GM12878 (cell line): Measurements from ENCODE around the gene ABCC1.

Experiments
- EP300 ChIP-seq, 2 experiments: fragments of 150-350 bp in 1 of 2; IDR thresholded peaks; 2 replicates each; pipeline ENCODE4 v1.6.1; 2011 to 2012; ENCODE audit warnings: low read depth in 2 of 2, low read length in 2 of 2, borderline replicate concordance in 1 of 2, improper control_type of control experiment in 1 of 2, inconsistent platforms in 1 of 2; ENCODE audit not compliant: control insufficient read depth in 1 of 2
- NR2C1 ChIP-seq: fragments of 450-650 bp; IDR thresholded peaks from 2 replicates; pipeline ENCODE4 v1.6.1; 2017; ENCODE audit warnings: antibody characterized with exemption, mild to moderate bottlenecking, moderate library complexity
- NRF1 ChIP-seq: conservative IDR thresholded peaks from 2 replicates; pipeline ENCODE4 v1.6.1; 2011; ENCODE audit warnings: mild to moderate bottlenecking, low read depth, low read length, improper control_type of control experiment
- PRDM15 ChIP-seq: fragments of 450-650 bp; formaldehyde crosslinking; IDR thresholded peaks from 2 replicates; pipeline ENCODE4 v1.4.0; 2020; ENCODE audit warnings: mild to moderate bottlenecking, moderate library complexity
- USF1 ChIP-seq: IDR thresholded peaks from 2 replicates; pipeline ENCODE4 v1.6.1; 2011; ENCODE audit warnings: borderline replicate concordance, low read depth, mild to moderate bottlenecking, moderate library complexity, mixed read lengths, low read length; ENCODE audit not compliant: insufficient read depth; ENCODE audit errors: extremely low read length
- TF ChIP-seq, protein P1 (sequence below): fragments of 450-650 bp; IDR thresholded peaks from 2 replicates; pipeline ENCODE4 v1.6.1; 2017; ENCODE audit warnings: mild to moderate bottlenecking

DNA sequence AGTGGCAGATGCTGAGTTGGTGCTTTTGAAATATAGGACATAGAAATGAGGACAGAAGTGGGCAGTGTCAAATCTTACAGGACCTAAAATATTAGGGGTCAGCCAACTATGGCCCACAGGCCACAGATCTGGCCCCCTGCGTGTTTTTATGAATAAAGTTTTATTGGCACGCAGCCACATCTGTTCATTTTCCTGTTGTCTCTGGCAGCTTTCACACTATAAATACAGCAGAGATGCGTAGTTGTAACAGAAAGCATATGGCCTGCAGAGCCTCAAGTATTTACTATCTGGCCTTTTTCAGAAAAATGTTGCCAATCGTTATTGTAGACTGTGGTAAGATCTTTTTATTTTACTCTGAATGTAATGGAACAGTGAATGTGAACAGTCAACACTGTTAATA is 191.1 kb downstream of the ABCC1 start:
- TF ChIP-seq NR2C1, result no peak
- no peak for TF ChIP-seq EP300 (IDR thresholded peaks at IDR 0.05; ENCODE audit: borderline replicate concordance in 1 of 2, control insufficient read depth in 1 of 2, low read depth in 2 of 2, low read length in 2 of 2)
- no peak for TF ChIP-seq NRF1
- TF ChIP-seq, protein P1, sequence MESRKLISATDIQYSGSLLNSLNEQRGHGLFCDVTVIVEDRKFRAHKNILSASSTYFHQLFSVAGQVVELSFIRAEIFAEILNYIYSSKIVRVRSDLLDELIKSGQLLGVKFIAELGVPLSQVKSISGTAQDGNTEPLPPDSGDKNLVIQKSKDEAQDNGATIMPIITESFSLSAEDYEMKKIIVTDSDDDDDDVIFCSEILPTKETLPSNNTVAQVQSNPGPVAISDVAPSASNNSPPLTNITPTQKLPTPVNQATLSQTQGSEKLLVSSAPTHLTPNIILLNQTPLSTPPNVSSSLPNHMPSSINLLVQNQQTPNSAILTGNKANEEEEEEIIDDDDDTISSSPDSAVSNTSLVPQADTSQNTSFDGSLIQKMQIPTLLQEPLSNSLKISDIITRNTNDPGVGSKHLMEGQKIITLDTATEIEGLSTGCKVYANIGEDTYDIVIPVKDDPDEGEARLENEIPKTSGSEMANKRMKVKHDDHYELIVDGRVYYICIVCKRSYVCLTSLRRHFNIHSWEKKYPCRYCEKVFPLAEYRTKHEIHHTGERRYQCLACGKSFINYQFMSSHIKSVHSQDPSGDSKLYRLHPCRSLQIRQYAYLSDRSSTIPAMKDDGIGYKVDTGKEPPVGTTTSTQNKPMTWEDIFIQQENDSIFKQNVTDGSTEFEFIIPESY, result no peak
- TF ChIP-seq USF1, result no peak
- TF ChIP-seq PRDM15 (CRISPR knock-in tag), result no peak
